CD4-positive, alpha-beta T cell treated with Interleukin-15 for 4 hours (primary cell): Measurements from ENCODE around the gene RHOXF2B.
"Not testable (repeated sequence)": the region's sequence is repeated elsewhere in the genome, so short reads cannot be mapped to it uniquely, and the experiment has no call there.

ENCODE experiments used
- DNase-seq: peaks from one replicate; pipeline ENCODE4 v3.0.0-alpha.2; 2020; ENCODE audit warnings: low spot score

RHOXF2B gene

GRCh38 chrX:120077590-120077989 is at the start of gene RHOXF2B:
Gene RHOXF2B, minus strand, starts transcription at chrX:120077690. Its CDS starts 138 bp downstream, at chrX:120077552.
- DNase-seq, result not testable (repeated sequence)

DNA sequence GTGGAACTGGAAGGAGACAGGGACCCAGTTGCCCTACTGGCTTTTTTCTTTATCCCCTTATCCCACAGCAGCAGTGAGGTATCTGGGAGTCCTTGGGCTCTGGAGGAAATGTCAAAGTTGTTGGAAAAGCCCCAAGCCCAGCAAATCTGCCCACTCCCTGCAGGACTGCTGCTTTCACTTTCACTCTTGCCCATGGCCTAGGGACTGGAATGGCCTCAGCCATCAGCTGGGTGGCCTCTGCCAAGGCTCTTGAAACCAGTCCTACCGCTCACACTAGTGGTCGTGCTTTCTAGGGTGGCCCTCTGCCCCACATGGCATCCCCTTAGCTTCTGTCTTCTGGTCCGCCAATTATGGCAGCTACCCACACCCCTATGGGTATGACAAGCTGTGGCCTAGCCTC is 48.0 kb upstream of the RHOXF2B start:
- DNase-seq, result no peak

DNA sequence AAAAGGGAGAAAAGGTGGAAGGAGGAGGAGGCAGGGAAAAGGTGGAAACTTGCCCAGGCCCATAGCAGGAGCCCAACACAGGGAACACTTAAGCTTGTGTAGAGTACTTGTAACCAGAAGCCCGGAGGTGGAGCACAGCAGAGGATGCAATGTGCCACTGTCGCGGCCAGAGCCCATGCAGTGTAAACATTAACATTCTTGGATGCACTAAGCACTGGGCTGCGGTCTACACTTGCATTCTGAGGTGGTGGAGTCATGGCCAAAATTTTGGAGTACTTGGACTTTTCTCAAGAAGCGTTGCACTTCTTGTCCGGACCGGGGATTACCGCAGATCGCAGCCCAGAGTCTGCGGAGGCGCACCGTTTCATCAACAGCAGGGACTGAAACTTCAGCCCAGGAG is 42.7 kb upstream of the RHOXF2B start:
- no peak for DNase-seq

- DNase-seq, result no peak
Measured at GRCh38 chrX:120115438-120115963, 38.0 kb upstream of the RHOXF2B start, which contains the start of gene RHOXF1. Gene RHOXF1, minus strand, starts transcription at chrX:120115913. Its CDS starts 51 bp downstream, at chrX:120115862.

DNA sequence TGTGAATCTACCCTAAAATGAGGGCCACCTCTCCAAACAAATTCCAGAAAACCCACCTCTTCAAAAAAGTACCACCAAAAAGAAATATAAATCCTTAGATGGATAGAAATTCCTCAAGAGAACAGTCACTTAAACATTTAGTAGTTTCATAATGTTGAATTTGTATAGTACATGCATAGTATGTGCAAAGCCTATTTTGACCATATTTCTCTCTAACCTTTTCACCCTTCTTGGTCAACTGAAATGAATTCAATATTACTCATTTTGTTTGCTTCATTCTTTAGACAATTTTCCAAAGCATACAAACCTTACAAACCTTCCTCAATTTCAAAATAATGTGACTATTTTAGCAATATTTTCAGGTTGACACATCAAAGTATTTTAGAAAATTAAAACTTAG is 34.1 kb upstream of the RHOXF2B start:
- no peak for DNase-seq

DNA sequence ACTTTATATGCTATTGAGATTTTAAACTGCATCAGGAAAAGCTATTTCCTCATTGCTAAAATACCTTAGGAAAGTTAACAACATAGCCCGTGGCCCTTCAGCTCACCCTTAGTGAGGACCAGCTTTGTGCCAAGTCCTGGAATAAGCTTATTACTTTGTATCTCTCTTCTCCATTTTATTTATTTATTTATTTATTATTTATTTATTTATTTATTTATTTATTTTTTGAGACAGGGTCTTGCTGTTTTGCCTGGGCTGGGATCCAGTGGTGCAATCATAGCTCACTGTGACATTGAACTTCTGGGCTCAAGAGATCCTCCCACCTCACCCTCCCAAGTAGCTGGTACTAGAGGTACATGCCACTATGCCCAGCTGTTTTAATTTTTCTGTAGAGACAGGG is 31.9 kb upstream of the RHOXF2B start:
- no peak for DNase-seq

DNA sequence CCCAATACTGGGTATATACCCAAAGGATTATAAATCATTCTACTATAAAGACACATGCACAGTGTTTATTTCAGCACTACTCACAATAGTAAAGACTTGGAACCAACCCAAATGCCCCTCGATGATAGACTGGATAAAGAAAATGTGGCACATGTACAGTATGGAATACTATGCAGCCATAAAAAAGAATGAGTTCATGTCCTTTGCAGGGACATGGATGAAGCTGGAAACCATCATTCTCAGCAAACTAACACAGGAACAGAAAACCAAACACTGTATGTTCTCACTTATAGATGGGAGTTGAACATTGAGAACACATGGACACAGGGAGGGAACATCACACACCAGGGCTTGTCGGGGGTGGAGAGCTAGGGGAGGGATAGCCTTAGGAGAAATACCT is 27.2 kb upstream of the RHOXF2B start:
- DNase-seq, result not testable (repeated sequence)

GRCh38 chrX:120101057-120101456 is 23.6 kb upstream of the RHOXF2B start:
- DNase-seq, result not testable (repeated sequence)

DNA sequence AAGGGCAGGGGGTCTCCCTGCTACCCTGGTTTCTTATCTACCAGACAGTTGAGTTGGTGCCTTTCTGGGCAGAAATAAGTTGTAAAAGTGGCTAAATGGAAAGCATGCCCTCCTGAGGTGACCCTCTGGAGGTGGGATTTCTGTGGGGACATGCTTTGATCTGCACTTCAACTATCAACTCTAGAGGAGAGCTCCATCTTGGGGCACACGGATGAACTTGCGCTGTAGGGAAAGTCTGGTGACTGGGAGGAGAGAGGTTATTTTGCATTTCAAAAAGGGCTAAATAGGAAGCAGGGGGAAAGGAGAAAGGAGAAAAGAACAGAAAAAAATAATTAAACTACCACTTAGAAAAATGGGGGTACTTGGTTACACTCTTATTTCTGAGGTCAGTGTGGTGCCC is 12.7 kb upstream of the RHOXF2B start:
- DNase-seq, result no peak

DNA sequence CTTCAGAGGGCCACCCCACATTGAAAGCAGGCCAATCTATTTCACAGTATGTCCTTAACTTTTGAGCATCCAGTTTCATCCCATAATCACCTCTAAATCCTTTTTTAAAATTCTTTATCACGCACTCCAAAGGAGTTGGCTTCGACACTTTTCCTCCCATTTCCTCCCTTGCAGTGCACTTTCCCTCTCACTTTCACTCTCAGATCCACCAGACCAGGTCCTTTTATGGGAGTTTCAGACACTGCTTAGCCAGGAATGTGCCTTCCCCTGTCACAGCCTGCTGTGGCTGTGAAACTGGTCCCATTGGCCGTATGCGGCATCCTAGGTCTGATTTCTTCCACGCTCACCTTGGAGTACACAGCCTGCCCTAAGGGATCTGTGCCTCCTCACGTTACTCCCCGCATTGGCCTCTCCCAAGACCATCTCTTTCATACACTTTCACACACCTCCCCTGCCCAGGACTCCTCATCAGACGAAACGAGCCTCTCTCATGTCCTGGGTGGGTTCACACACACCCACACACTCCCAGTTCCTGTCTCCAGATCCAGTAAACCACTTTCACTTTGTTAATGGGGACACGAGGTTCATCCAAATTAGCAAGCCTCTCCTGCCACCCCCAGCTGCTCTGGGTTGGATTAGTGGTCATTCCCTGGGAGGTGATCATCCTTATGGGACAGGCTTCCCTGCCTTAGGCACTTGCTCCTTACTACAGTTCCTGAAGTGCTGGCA is 10.0 kb upstream of the RHOXF2B start:
- DNase-seq, result no peak

GRCh38 chrX:120085553-120086185 is 8.2 kb upstream of the RHOXF2B start:
- not testable (repeated sequence) for DNase-seq

DNA sequence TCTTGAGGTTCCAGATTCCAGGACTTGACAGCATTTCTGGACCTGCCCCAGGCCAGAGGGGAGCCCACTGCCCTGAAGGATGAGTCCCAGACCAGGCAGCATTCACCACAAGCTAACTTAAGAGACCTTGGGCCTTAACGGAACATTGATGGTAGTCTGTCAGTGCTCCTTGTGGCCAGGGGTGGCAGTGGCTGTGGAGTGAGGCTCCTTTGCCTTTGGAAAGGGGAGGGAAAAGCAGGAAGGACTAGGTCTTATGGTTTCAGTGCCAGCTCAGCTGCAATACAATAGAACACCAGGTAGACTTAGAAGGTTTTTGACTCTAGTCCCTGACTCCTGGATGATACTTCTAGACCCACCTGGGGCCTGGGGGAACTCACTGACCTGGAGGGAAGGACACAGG is 11.3 kb downstream of the RHOXF2B start:
- DNase-seq, result not testable (repeated sequence)

DNA sequence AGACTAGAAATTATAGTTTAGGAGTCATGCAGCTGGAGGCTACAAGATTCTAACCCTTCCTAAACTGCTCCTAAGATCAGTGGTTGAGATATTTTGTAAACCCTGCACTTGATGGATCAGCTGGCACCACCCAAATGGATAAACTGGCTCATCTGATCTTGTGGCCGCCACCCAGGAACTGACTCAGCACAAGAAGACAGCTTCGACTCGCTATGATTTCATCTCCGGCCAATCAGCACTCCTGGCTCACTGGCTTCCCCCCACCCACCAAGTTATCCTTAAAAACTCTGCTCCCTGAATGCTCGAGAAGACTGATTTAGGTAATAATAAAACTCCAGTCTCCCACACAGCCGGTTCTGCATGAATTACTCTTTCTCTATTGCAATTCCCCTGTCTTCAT is 34.8 kb downstream of the RHOXF2B start:
- not testable (repeated sequence) for DNase-seq

- DNase-seq, result not testable (repeated sequence)
Measured at GRCh38 chrX:120042247-120042646, 35.2 kb downstream of the RHOXF2B start.

DNA sequence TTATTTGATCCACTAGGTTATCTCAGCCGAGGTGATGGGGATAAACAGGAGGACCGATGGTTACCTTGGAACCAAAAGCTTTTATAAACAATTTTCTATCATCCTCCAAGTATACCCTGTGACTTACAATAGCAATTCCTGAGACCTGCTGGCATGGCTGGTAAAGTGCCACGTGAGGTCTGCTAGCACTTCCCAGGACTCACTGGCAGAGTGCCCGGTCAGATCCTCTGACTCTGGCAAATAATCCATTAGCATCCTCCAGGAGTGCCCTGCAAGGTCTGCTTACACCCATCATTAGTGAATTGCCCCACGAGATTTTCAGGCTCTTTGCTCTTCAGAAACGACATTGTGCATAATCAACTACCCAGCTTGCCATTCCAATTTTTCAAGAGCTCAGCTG is 37.3 kb downstream of the RHOXF2B start:
- DNase-seq, result not testable (repeated sequence)

- DNase-seq, result not testable (repeated sequence)
Measured at GRCh38 chrX:120039087-120039733, 38.3 kb downstream of the RHOXF2B start.

GRCh38 chrX:120036704-120037103 is 40.8 kb downstream of the RHOXF2B start:
- DNase-seq, result no peak

GRCh38 chrX:120035522-120036309 is 41.8 kb downstream of the RHOXF2B start:
- DNase-seq, result not testable (repeated sequence)

GRCh38 chrX:120029354-120029753 is 48.1 kb downstream of the RHOXF2B start:
- DNase-seq, result no peak

GRCh38 chrX:120023259-120023658 is 54.2 kb downstream of the RHOXF2B start:
- no peak for DNase-seq

DNA sequence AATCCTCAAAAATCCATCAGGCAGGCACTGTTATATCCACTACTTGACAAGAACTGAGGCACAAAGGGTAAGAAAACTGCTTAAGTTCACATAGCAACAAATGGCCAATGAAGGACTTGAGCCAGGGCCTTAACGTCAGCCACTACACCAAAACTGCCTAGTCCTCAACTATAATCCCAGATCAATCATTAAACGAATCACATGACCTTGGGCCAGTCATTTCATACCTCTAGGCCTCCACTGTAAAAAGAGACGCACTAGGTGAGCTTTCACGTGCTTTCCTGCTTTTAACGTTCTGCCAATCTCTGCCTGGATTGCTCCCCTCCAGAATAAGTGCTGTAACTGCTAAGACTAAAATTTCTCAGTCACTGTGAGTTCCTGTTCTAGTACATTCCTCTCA is 54.7 kb downstream of the RHOXF2B start:
- DNase-seq, result no peak
